Endothelial cell (in vitro differentiated cells): ENCODE measurements around the gene TTC23. TPM values are rescaled to one million over a fixed set of nuclear protein-coding genes. Genes with fewer than 3 reads are reported as not detected.

Experiments used
- DNase-seq: peaks from one replicate; pipeline ENCODE4 v3.0.0; 2021; ENCODE audit warnings: low spot score
- H3K27ac Mint-ChIP-seq: one replicate; pipeline ENCODE4 v1.8.0; 2021; ENCODE audit warnings: mixed read lengths, inconsistent platforms; ENCODE audit not compliant: unreplicated experiment
- H3K27me3 Mint-ChIP-seq: one replicate; pipeline ENCODE4 v1.8.0; 2021; ENCODE audit warnings: mild to moderate bottlenecking, moderate library complexity, mixed read lengths, inconsistent platforms; ENCODE audit not compliant: unreplicated experiment
- H3K36me3 Mint-ChIP-seq: one replicate; pipeline ENCODE4 v1.8.0; 2021; ENCODE audit warnings: mild to moderate bottlenecking, low read depth, mixed read lengths, inconsistent platforms; ENCODE audit not compliant: unreplicated experiment
- H3K4me1 Mint-ChIP-seq: one replicate; pipeline ENCODE4 v1.8.0; 2021; ENCODE audit warnings: mild to moderate bottlenecking, mixed read lengths, inconsistent platforms; ENCODE audit not compliant: unreplicated experiment
- H3K4me3 Mint-ChIP-seq: one replicate; pipeline ENCODE4 v1.8.0; 2021; ENCODE audit warnings: mild to moderate bottlenecking, mixed read lengths, inconsistent platforms; ENCODE audit not compliant: unreplicated experiment
- H3K9me3 Mint-ChIP-seq: one replicate; pipeline ENCODE4 v1.8.0; 2021; ENCODE audit warnings: mixed read lengths, inconsistent platforms; ENCODE audit not compliant: unreplicated experiment
- total RNA-seq: library from RNA; stranded (reverse); fragmentation: NEBNext Ultra II Directional; extraction: Animal tissue kit (Norgen Biotek cat#: 25700); gene quantifications from one replicate; pipeline ENCODE4 v1.2.1, GENCODE V29; 2021; ENCODE audit not compliant: unreplicated experiment
- TF ChIP-seq, protein P1 (sequence below): fragments of 200-600 bp; sonication (generic); IDR thresholded peaks from one replicate; pipeline ENCODE4 v1.5.0; 2021; ENCODE audit warnings: antibody characterized with exemption; ENCODE audit not compliant: unreplicated experiment

The TTC23 gene
- total RNA-seq, 1 donor from 2014 or later = 24.3 TPM

DNA sequence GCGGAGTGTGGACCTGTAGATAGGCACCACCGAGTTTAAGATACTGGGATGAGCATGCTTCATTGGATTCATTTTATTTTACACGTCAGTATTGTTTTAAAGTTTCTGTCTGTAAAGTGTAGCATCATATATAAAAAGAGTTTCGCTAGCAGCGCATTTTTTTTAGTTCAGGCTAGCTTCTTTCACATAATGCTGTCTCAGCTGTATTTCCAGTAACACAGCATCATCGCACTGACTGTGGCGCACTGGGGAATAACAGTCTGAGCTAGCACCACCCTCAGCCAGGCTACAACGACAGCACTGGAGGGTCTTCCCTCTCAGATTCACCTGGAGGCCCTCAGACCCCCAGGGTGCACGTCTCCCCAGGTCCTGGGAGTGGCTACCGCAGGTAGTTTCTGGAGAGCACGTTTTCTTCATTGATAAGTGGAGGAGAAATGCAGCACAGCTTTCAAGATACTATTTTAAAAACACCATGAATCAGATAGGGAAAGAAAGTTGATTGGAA lies 115.0 kb downstream of the TTC23 start:
- Mint-ChIP-seq H3K36me3 (peaks cover 18% of the 10 kb centered on the region), H3K4me3 (no peak overlapping the region), H3K27me3 (peaks cover 2% of the 10 kb centered on the region), H3K9me3 (no peaks in the 10 kb centered on the region), H3K27ac (no peak overlapping the region), H3K4me1 (peaks cover 16% of the 10 kb centered on the region)
- no peak for DNase-seq
- TF ChIP-seq, protein P1, sequence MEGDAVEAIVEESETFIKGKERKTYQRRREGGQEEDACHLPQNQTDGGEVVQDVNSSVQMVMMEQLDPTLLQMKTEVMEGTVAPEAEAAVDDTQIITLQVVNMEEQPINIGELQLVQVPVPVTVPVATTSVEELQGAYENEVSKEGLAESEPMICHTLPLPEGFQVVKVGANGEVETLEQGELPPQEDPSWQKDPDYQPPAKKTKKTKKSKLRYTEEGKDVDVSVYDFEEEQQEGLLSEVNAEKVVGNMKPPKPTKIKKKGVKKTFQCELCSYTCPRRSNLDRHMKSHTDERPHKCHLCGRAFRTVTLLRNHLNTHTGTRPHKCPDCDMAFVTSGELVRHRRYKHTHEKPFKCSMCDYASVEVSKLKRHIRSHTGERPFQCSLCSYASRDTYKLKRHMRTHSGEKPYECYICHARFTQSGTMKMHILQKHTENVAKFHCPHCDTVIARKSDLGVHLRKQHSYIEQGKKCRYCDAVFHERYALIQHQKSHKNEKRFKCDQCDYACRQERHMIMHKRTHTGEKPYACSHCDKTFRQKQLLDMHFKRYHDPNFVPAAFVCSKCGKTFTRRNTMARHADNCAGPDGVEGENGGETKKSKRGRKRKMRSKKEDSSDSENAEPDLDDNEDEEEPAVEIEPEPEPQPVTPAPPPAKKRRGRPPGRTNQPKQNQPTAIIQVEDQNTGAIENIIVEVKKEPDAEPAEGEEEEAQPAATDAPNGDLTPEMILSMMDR = no peak

DNA sequence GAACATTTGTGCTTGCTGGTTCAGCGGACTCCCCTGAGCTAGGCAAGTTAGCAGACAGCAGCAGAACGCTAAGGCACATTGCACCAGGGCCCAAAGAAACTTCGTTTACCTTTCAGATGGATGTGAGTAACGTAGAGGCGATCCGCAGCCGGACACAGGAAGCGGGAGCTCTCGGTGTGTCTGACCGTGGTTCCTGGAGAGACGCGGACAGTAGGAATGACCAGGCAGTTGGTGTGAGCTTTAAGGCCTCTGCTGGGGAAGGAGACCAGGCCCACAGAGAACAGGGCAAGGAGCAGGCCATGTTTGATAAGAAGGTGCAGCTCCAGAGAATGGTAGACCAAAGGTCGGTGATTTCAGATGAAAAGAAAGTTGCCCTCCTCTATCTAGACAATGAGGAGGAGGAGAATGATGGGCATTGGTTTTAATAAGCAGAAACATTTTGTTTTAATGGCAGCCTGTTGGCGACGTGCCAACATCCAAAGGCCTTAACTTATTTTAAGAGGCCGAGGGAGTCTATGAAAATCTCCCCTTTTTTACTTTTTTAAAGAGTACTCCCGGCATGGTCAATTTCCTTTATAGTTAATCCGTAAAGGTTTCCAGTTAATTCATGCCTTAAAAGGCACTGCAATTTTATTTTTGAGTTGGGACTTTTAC lies 116.6 kb downstream of the TTC23 start:
- no peak overlapping the region for H3K27ac Mint-ChIP-seq
- TF ChIP-seq, protein P1 = no peak
- peaks cover 2% of the 10 kb centered on the region for H3K27me3 Mint-ChIP-seq
- H3K9me3 Mint-ChIP-seq = no peaks in the 10 kb centered on the region
- DNase-seq = no peak
- H3K36me3 Mint-ChIP-seq = peaks cover 18% of the 10 kb centered on the region
- no peak overlapping the region for H3K4me3 Mint-ChIP-seq
- peaks cover 16% of the 10 kb centered on the region for H3K4me1 Mint-ChIP-seq

DNA sequence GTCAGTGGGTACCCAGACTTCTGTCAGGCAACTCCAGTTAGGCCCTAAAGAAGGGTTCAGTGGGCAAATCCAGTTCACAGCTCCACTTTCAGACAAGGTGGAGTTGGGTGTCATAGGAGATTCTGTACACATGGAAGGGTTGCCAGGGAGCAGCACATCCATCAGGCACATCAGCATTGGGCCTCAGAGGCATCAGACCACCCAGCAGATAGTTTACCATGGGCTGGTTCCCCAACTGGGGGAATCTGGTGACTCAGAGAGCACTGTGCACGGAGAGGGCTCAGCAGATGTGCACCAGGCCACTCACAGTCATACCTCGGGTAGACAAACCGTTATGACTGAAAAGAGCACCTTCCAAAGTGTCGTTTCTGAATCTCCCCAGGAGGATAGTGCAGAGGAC lies 117.3 kb downstream of the TTC23 start:
- Mint-ChIP-seq H3K9me3 (no peaks in the 10 kb centered on the region), H3K4me3 (no peak overlapping the region), H3K27me3 (peaks cover 2% of the 10 kb centered on the region), H3K36me3 (peaks cover 14% of the 10 kb centered on the region), H3K4me1 (peaks cover 16% of the 10 kb centered on the region), H3K27ac (no peak overlapping the region)
- TF ChIP-seq, protein P1 = no peak
- DNase-seq = no peak

DNA sequence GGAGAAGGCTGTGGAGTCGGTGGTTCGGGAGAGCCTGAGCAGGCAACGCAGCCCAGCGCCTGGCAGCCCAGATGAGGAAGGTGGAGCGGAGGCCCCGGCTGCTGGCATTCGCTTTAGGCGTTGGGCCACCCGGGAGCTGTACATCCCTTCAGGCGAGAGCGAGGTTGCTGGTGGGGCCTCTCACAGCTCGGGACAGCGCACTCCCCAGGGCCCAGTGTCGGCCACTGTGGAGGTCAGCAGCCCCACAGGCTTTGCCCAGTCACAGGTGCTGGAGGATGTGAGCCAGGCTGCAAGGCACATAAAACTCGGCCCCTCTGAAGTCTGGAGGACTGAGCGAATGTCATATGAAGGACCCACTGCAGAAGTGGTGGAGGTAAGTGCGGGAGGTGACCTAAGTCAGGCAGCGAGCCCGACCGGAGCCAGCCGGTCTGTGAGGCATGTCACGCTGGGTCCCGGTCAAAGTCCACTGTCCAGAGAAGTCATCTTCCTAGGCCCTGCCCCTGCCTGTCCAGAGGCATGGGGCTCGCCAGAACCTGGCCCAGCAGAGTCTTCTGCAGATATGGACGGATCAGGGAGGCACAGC lies 117.8 kb downstream of the TTC23 start:
- Mint-ChIP-seq H3K27me3 (peaks cover 2% of the 10 kb centered on the region), H3K4me3 (no peak overlapping the region), H3K4me1 (peaks cover 16% of the 10 kb centered on the region), H3K9me3 (no peaks in the 10 kb centered on the region), H3K36me3 (peaks cover 13% of the 10 kb centered on the region), H3K27ac (no peak overlapping the region)
- TF ChIP-seq, protein P1 = no peak
- no peak for DNase-seq
